ENCODE results near the gene USP14.
A peak's percentile ranks its signal among the peaks of the same experiment; 100 is the strongest.

The USP14 gene

DNA sequence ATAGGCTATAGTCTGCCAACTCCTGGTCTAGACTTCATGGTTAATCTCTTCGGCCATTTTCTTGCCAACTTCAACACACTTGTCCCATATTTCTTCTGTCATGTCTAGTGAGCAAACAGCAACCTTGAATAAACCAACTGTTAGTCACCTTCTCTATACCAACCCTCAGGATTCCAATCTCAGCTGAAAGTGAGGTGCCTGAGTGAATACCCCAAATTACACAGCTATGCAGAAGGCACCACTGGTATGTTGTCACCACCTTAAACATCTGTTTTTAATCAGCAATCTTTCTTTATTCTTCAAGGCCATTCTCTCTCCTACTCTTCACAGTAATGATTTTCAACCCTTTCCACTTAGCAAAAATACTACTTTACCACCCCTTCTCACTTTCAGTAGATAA is 70.2 kb downstream of the USP14 start:
- peak; percentile 55 for DNase-seq

GRCh38 chr18:231563-231962 is 73.2 kb downstream of the USP14 start:
- DNase-seq = no peak

DNA sequence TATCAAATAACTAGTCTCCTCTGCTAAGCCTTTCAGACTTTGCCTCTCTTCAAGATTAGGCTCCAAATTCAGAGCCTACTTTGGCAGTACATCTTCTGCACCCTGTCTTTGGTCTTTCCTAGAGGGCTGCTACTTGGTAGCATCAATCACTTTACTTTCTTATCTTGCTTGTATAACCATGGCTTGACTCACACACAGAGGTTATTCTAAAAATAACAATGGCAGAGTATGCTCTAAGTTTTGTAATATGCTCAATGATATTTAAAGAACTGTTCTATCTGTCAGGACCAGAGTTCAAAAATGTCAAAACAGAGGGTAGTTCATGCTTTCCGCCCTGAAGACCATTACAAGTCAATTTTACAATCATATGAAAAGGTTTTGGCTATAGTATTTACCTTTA is 81.8 kb downstream of the USP14 start:
- DNase-seq = no peak

DNA sequence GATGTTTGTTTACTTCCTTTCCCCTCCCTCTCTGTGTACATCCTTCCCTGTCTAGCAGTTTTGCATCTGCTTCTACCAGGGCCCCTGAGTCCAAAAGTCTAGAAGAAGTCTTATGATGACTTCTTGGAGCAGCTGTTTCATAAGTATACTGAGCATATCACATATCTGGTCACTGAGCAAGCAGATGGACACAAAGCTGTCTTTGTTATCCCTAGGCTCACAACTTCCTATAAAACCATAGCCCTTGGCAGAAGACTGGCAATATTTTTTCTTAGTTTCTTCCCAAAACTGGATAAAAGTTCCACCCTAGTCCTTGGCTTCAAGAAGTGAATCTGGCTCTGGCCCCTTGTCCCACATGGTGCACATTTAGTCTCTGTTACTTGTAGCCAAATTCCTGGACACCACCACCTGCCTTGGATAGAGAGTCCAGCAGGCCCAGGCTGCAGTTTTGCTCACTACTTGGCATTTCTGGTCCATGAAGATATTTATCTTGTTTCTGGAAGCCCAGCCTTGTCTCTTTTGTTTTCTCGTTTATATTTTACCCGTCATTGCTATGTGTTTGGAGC is 87.0 kb downstream of the USP14 start:
- no peak for DNase-seq

DNA sequence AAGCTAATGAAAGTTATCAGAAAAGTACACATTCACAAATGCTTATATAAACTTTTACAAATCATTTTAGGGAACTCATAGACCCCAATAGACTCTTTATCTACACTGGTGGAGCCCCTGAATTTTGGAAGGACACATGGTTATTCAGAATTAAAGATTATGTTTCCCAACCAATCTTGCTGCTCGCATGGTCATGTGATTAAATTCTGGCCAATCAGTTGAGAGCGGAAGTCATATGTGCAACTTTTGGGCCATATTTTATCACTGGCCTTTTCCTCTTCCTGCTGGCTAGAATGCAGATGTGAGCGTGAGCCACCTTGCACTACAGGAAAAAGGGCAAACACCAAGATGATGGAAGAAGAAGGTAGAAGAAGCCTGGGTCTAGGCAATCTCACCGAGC is 89.7 kb downstream of the USP14 start:
- no peak for DNase-seq

DNA sequence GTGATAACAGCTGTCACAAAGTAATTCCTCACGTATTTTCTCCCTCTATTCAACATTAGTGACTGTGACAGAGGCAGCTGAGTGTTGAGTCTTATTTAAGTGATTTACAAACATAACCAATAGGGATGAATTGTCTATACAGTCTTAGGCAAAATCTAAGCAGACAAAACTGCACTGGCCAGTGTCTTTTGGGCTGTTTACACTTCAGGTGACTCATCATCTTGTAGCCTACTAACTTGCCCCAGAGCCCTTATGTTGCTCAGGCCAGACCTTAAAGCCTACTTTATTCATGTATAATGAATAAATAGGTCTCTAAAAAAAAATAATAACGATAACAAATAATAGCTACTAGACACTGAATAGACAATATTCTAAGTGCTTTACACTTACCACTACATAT is 92.3 kb downstream of the USP14 start:
- no peak for DNase-seq

DNA sequence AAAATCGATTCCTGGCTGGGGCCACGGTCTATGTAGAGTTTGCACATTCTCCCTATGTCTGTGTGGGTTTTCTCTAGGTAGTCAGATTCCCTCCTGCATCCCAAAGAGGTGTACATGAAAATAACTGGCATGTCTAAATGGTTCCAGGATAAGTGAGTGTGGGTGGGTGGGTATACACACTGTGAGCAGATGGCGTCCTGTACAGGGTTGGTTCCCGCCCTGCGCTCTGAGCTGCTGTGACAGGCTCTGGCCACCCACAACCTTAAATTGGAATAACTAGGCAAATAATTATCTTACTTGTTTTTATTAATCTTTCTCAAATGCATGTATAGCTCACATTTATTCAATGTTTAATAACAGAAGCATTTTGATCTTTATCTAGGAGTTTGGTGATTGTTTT is 93.2 kb downstream of the USP14 start:
- DNase-seq = no peak

DNA sequence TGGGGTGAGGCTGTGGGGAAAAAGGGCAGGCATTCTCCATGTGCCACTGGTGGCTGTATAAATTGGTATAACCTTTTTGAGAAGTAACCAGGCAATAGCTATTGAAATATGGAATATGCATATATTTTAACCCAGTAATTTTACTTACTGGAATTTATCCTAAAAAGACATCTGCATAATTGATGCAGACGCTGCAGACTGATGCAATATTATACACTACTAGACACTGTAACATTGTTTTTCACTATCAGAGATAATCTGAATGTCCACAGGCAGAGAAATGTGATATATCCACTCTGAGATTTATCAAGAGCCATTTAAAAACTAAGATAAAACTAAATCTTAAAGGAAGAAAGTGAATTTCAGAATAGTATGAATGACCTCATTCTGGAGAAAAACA is 94.8 kb downstream of the USP14 start:
- DNase-seq = no peak

- no peak for DNase-seq
These were observed 96.8 kb downstream of the USP14 start for GRCh38 chr18:255171-255570.

GRCh38 chr18:260547-260946 is 102.2 kb downstream of the USP14 start:
- no peak for DNase-seq

- no peak for DNase-seq
These were observed 103.2 kb downstream of the USP14 start for GRCh38 chr18:261398-262073.

All from fibroblast of skin of abdomen (primary cell).